EH (cell line): ENCODE data around the gene MFSD6.
A peak's percentile ranks its signal among the peaks of the same experiment; 100 is the strongest.
"Not testable (repeated sequence)": the region's sequence is repeated elsewhere in the genome, so short reads cannot be mapped to it uniquely, and the experiment has no call there.

Experiments
- DNase-seq: peaks from one replicate; pipeline ENCODE4 v3.0.0-alpha.2; 2015; ENCODE audit warnings: low read depth

MFSD6 gene

DNA sequence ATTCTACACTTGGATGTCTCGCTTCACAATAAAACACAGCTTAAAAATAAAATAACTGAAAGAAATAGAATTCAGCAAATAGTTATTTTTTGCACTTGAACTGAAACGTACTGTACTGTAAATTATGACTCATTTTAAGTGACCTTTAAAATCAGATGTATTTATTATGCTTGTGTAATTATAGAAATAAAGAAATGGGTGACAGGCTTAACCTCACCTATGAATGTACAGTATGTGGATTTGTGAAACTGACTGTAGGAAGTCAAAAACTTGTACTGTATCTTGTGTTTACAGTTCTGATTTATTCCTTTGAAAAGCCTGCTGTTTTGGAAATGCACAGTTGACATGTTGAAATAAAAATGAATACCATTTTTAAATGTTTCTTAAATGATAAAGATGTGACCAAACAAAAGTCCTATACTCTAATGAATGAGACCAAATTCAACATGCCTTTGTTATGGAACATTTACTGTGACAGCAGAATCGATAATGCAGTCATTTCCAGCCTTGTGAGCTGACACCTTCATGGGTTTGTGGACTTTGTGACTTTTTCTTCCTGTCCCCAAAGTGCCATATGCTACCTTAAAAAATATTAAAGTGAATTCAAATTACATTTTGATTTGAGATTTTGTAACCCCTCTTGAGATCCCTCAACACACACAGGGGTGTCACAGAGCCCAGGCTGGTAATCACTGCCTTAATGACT lies 93.7 kb downstream of the MFSD6 start:
- DNase-seq: peak; percentile 19

DNA sequence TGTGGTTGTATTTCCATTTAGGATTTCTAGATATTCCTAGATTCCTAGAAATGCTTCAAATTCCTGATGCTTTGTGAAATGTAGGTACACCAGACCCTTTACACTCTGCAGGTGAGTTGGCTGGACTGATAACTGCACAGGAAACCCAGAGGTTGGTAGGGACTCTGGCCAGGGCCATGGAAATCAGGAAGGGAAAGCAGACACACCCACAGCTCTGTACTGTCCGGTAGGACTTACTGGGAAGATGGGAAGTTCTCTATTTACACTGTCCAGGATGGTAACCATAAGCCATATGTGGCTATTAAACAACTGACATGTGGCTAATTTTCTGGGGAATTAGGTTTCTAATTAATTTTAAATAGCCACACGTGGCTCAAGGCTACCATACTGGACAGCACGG lies 94.9 kb downstream of the MFSD6 start:
- DNase-seq: no peak

DNA sequence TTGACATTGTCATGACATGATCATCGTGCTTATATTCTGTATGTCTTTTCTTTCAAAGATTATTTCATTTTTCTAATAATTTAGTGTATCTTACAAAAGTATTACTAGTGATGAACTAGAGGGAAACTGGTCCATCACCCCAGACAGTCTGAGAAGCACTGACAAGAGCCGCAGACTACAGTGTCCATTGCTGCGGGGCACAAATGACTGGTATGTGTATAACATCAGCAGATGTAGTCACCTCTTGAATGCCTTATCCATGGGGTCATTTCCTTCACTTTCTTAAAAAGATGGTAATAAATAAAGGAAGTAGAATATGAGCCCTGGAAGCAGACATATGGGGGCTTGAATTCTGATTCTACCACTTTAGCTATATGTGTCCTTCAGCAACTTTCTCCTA lies 96.8 kb downstream of the MFSD6 start:
- DNase-seq: peak; percentile 44

DNA sequence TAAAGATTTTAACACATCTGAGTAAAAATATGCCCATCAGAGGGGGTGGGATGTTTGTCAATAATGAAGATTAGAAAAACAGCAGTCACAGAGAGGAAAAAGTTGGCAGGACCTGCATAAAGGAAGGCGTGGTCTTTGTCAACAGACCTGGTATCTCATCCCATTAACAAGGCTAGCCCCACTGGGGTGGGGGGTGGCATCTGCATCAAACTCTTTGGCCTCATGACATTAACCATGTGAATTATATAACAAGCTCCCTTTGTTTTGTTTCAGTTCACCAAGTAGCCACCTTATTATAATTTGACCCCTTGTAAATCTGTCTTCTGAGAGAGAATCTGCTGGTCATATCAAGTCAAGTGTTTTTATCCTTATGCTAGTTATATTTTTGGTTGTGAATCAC lies 97.5 kb downstream of the MFSD6 start:
- DNase-seq: no peak

DNA sequence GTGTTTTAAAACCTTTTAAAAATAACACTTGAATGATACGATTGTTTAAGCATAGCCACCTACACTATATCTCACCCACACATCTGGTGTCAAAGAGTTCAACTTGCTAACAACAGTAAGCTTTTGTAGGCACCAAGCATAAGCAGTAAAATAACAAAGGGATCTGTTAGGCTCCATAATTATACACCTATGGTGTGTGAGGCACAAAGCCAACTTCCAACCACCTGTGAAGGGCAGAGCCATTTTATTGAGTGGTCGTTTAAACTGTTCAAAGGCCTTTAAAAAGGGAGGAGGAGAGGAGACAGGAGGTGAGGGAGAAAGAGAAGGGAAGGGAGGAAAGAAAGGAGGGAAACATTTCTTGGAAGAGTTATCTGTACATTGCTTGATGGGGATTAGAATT lies 98.5 kb downstream of the MFSD6 start:
- no peak for DNase-seq

DNA sequence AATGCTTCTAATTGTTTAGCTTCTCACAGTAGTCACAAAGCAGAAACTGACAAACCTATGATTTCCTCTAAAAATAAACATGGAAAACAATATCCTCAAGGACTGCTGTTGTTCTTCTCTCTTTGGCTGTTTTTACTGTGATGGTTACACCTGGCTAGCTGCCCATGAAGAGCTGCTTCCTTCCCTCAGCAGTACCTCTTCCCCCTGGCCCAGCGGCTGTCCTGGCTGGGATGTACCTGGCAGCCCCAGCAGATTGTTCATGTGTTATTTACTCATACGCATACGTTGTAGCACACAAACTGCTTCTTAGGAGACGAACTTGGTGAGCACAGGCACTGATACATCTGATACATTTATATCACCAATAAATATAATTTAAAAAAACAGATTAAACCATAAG lies 99.0 kb downstream of the MFSD6 start:
- no peak for DNase-seq

DNA sequence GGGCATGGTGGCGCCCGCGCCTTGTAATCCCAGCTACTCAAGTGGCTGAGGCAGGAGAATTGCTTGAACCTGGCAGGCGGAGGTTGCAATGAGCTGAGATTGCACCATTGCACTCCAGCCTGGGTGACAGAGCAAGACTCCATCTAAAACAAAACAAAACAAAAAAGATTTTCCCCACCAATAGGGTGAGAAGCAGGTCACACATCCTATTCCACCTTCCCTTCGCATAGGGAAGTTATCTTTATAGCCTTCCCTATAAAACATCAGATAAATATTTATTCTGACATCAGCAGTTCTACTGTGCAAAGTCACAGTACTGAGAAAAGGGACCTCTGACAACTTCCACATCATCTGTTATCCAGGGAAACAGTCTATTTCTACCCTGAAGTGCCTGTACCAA lies 101.7 kb downstream of the MFSD6 start:
- DNase-seq: not testable (repeated sequence)

DNA sequence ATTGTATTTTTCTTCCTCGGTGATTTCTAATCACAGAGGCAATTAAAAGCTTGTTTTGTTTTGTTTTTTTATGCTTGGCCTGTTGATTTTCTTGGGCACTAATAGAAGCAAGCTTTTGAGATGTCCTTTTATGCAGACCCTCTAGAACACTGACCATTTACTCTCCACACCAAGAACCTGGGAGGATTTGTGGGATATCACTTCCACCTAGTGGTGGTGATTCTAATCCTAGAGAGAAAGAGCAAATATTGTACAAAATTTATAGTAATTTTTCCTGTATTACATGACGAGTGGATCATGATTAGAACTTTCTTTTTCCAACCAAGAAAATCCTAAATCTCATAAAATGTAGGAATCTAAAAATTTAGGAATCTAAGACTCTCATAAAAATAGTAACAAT lies 102.9 kb downstream of the MFSD6 start:
- peak; percentile 55 for DNase-seq

DNA sequence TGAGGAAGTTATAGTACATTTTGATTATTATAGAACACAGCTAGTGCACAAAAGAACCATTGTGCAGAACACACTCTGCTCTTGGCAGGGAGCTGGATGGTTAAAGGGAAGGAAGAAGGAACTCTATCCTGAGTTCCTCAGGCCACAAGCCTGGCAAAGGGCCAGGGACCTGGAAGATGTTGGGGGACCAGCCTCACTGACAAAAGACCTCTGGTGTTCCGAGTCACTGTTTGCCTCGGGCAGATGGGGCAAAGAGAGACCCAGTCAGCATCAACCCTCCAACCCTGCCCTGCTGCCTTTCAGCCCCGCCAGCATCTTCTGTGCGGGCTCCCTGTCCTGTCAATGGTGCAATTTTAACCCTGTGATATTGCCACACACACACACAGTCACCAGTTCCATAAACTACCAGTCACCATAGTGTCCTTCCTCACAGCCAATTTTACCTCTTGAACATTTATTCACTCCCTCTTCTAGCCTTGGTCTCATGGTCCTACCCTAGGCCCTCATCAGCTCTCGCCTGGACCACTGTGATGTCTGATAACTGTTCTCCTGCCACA lies 104.5 kb downstream of the MFSD6 start:
- no peak for DNase-seq

DNA sequence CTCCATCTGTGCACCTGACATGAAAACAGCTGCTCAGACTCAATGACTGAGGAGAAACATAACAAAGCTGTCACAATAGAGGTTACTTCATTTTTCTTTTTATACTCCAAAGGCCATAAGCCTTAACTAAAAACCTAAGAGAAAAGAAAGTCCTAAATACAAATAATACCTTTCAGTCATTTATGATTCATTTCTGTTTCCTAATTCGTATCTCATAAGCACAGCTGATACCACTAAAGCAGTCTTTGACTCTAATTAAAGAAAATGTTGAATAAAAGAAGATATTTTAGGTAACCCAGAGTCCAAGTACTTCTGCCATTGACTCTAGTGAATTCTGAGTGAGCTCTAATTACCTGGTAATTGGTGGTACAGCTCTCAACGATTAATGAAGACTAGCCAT lies 105.7 kb downstream of the MFSD6 start:
- DNase-seq: no peak

DNA sequence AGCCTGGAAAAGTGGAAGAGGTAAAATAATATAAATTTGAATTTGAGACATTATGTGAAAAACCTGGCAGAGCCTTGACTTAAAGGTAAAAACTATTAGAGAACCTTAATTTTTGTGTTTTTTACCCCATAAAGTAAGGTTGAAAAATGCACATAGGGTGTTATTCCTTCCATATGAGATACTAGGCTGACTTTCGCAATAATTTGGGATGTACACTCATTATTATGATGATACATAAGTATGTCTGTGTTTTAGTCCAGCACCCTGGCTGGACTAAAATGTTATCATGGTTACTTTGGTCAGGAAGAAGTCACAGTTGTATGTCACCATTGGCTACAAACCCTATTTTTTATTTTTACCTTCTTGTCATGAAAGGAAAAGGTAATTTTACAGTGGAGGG lies 106.5 kb downstream of the MFSD6 start:
- no peak for DNase-seq

DNA sequence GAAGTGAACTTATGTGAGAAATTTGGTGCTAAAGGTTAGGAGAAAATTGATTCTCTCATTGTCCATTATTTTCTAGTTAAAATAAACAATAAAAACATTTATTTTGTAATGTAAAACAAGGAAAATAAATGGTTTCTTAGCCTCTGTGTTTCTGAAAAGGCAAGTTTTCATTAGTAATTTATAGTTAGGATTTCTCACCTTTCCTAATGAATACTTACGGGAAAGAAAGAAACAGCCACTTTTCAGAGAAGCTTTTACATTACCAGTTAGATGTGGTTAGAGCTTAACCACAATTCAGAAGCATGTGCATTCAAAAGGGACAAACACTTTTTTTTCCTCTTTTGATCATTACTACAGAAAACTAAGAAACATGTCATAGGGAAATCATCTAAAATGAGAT lies 107.5 kb downstream of the MFSD6 start:
- DNase-seq: no peak

DNA sequence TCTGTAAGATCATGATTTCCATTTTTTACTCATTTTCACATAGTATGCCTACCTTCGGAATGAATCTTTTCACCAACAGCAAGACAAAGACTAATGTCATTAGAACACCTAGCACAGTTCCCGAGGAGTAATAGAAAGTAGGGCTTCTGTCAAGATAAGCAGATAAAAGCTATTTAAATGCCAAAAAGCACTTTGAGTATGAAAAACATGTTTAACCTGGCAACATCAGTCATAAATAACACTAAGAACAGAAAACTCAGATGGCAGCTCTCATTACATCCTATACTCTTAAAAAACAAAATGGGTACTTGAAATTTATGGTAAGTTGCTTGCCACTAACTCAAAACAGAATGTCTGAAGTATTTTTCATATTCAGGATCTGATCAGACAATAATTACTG lies 109.3 kb downstream of the MFSD6 start:
- DNase-seq: no peak

DNA sequence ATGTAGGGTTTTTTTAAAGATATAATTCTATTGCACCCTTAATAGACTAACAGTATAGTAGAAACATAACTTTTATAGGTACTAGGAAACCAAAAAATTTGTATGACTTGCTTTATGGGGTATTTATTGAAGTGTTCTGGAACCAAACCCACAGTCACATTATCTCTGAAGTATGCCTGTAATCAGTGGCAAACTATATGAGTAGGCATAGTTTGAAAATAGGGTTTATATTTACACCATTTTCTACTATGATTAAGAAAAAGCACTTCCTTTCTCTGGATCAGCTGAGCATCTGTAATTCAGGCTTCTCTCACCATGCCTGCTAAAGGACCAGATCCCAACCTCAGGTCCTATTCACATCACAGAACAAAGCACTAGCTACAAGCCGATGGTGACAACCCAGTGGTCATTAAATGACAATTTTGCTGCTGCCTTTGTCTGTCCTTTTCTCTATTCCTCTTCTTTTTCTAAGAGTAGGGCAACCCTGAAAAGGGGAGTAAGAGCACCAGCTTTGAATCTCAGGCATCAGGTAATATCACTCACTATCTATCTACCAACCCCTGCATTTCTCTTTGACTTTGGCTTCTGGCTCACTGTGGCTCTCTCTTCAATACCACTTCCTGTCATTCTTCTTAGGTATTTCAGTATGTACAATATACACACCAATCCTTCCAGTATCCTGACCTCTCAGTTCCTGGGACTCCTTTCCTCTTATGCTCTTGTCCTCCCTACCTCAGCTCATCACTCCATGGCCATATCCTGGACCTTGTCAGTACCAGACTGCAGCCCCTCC lies 112.0 kb downstream of the MFSD6 start:
- DNase-seq: no peak

DNA sequence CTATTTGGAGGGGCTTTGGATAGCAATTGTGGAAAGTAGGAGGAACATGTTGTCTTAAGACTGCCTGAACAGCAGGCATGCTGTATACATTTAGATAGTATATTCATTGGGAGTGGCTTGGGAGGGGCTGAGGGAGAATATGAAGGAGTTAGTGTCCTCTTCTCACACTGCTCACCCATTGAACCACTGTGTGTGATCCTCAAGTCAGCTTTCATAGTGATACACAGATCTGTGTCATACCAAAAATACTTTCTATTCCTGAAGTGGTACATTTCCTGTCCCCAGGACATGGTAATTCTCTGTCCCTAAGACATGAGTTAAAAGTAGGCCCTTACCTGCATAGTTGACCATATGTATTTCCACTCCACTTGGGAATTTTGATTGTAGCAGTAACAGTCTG lies 116.8 kb downstream of the MFSD6 start:
- no peak for DNase-seq

DNA sequence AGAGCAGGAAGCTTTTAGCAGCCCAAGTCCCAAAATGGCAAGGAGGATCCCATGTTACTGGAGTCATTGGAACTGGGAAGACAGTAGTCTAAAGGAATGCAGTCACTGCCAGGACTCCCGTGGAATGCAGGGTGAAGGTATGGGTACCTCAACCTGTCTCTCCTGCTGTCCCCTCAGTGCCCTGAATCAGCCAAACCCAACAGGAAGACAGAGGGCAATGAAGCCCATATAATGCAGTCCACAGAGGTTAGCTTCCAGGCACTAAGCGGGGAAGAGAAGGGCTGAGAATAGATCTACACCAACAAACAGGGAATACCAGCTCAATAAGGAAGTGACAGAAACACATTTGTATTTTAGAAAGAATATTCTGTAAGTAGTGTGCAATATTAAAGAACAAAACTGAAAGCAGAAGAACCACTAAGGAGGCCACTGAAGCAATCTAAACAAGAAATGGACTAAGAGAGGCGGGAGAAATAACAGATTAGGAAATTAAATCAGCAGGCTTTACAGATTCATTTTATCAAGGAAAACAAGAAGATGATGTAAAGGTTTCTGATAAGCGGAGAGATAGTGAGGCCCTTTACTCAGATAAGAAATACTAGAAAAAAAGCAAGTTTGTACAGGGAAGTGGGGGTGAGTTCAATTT lies 118.1 kb downstream of the MFSD6 start:
- DNase-seq: no peak

DNA sequence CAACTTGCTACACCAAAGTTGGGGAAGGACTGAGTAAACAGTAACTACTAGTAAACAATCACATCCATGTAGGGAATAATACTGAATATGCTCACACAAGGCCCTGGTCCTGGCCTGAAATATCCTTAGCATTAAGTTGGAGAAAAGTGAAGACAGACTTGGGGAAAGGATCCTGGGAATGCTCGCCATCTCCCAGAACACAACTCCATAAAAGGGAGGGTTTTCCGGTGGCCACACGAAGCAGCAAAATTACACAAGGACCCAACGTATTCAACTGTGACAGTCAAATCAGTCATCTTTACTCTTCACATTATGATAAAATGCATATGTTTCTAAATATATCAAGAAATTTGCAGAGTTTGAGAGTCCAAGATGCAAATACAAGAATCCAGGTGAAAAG lies 119.1 kb downstream of the MFSD6 start:
- DNase-seq: no peak

DNA sequence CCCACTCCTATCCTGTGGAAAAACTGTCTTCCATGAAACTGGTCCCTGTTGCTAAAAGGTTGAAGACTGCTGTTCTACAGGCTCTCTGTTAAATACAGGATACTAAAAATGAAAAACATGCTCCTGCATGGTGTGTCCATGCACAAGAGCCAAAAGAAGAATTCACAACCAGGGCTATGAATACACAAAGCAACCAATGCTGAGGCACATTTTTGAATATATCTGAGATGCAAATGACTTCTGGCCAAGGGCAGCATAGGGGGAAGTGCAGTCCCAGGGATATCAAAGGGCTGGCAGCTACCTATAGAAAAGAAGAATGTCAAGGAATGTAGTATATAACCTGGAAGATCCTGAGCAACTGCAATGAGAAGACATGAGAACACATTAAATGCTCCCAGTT lies 119.8 kb downstream of the MFSD6 start:
- no peak for DNase-seq

DNA sequence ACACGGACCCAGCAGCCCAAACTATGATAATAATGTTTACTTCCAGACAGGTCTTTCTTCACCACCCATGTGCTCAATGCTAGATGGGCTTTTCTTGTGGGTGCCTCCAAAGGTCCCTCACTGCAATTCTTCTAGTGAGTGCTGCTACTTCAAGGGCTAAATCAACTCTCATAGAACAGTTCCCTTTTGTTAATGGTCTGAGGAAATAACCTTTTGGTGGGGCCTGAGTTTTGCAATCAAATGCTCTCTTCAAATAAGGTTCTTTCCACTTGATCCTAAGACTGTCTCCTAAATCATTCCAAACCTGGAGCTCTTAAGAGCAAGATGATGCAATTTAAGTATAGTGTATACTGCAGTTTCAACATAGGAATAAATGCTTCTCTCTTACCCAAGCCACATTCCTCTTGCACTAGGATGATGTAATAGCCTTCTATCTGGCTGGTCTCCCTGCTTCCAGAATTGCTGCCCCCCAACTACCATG lies 120.4 kb downstream of the MFSD6 start:
- DNase-seq: peak; percentile 70

DNA sequence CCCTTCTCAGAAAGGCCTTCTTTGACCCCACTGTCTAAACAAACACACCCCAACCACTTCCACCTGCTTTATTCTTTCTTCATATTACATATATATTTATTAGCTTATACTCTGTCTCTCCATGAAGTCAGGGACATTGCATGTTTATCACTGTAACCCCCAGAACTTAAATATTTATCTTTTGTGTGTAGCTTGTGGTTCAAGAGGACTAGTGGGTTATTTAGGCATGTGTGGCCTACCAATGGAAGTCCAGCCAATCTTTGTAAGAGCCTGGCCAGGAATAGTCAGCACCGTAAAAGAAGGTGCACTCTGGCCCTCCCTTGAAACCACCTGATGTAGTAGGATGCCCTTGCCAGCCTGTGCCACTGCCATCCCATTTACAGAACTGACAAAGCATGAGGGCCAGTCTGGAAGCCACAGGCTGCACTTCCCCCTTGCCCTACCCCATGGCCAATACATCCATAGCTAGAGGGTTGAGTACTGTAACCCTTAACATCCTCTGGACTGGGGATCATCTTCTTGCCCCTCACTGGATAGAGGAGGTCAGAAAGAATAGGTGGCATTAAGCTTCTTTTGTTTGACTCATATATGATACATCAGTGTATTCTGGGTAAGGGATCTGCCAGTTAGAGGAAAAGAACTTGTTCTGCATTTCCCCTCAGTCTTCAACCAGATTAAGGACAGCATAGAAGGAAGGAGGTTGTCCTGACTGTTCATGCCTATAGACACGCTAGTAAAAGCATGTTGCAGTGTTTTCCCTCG lies 121.5 kb downstream of the MFSD6 start:
- DNase-seq: no peak

DNA sequence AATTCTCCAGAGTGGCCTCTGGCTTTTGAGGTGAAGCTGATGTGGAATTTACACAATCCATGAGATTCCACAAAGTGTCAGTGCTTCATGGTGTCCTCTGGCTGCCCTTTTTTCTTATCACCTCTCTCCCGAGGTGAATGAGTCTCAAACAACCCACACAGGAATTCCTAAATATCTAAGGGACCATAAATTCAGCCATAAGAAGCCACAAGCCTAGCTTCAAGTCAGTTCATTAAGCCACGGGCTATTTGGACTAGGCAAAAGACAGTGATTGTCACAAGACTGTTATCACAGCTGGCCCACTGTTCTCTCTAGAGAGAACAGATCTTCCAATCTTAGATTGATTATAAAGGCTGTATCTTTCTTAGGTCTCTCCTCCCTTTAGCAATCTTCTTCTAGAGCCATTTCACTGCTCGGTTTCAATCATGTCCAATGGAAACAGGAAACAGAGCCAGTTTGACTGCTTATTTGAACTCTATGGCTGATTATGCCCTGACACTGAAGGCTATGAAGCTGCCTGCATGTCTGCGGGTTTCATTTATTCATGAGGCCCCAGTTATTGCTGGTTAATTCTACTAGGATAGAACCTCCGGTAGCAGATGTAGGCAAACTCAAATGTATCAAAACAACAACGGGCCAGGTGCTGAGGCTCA lies 122.2 kb downstream of the MFSD6 start:
- DNase-seq: peak; percentile 63

DNA sequence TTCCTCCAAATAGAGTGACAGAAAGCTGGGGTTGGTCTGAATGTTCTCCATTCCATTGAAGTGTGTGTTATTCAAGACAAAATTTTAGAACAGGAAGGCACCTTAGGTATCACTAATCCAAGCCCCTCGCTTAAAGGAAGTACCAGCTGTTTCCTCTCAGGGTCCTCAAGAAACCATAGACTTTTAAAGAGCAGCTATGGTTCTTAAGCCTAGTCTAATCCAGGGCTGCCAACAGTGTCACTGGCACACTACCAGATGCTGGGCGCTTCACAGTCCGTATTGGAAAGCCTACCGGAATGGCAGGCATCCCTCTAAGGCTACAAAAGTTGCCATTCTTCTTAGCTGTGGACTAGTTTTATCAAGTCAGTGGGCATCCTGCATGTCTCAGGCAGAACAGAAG lies 124.4 kb downstream of the MFSD6 start:
- no peak for DNase-seq
